Smooth muscle cell (in vitro differentiated cells): ENCODE results near the gene ADGRL3. TPM values are rescaled to one million over a fixed set of nuclear protein-coding genes. Genes with fewer than 3 reads are reported as not detected.

Experiments used
- DNase-seq: peaks from one replicate; lab custom pipeline; 2025; ENCODE audit not compliant: unreplicated experiment; lab: John Stamatoyannopoulos, UW
- H2AFZ ChIP-seq: fragments of 200-600 bp; sonication (generic); 2 replicates; pipeline ENCODE4 v1.6.0; 2016; ENCODE audit warnings: antibody characterized with exemption, low read depth, mild to moderate bottlenecking
- H3F3A ChIP-seq: fragments of 200-600 bp; sonication (generic); 2 replicates; pipeline ENCODE4 v1.6.0; 2017; ENCODE audit warnings: antibody characterized with exemption, low read depth
- H3K27ac ChIP-seq: fragments of 200-600 bp; sonication (generic); 2 replicates; pipeline ENCODE4 v1.5.1; 2016; ENCODE audit warnings: low read depth, mild to moderate bottlenecking
- H3K27me3 ChIP-seq: fragments of 200-600 bp; sonication (generic); 2 replicates; pipeline ENCODE4 v1.6.1; 2016; ENCODE audit warnings: low read depth, mild to moderate bottlenecking
- H3K36me3 ChIP-seq: fragments of 200-600 bp; sonication (generic); 2 replicates; pipeline ENCODE4 v1.5.1; 2016; ENCODE audit warnings: low read depth
- H3K4me1 ChIP-seq: fragments of 200-600 bp; sonication (generic); 2 replicates; pipeline ENCODE4 v1.5.1; 2016; ENCODE audit warnings: low read depth
- H3K4me2 ChIP-seq: fragments of 200-600 bp; sonication (generic); 2 replicates; pipeline ENCODE4 v1.6.0; 2016; ENCODE audit warnings: mild to moderate bottlenecking
- H3K4me3 ChIP-seq: fragments of 200-600 bp; sonication (generic); 2 replicates; pipeline ENCODE4 v1.5.1; 2016; ENCODE audit warnings: mild to moderate bottlenecking
- H3K79me2 ChIP-seq: fragments of 200-600 bp; sonication (generic); 2 replicates; pipeline ENCODE4 v1.6.0; 2016; ENCODE audit warnings: low read depth, mild to moderate bottlenecking
- H3K9ac ChIP-seq: fragments of 200-600 bp; sonication (generic); 2 replicates; pipeline ENCODE4 v1.6.0; 2016; ENCODE audit warnings: low read depth
- H3K9me3 ChIP-seq: fragments of 200-600 bp; sonication (generic); replicated peaks from 2 replicates; pipeline ENCODE4 v1.5.1; 2016; ENCODE audit warnings: low read depth
- H4K20me1 ChIP-seq: fragments of 200-600 bp; sonication (generic); 2 replicates; pipeline ENCODE4 v1.6.0; 2016; ENCODE audit warnings: low read depth
- WGBS: methylation state at CpG from one replicate; pipeline ENCODE4 v1.1.7; 2016; ENCODE audit warnings: low lambda C conversion rate; 5-methylcytosine and 5-hydroxymethylcytosine counted together
- polyA plus RNA-seq: library from polyadenylated mRNA; unstranded; fragments of >200 nt; fragmentation: Nextera tagmentation; extraction: Ambion mirVana; gene quantifications from 2 replicates; pipeline ENCODE4 v1.2.1, GENCODE V29; 2016
- total RNA-seq: library from RNA; depleted of rRNA; stranded (reverse); fragments of >200 nt; gene quantifications from 2 replicates; pipeline ENCODE4 v1.2.3, GENCODE V29; 2014
- TF ChIP-seq, protein P1 (sequence below): fragments of 200-600 bp; sonication (generic); IDR thresholded peaks from 2 replicates; pipeline ENCODE4 v1.5.1; 2017; ENCODE audit warnings: borderline replicate concordance, mild to moderate bottlenecking, antibody characterized with exemption; ENCODE audit not compliant: insufficient read depth, poor library complexity, severe bottlenecking

ADGRL3 gene
- total and polyA plus RNA-seq, 2 experiments from 2014 or later, result 2.4 to 9.5 TPM

GRCh38 chr4:61540944-61541343 is 340.8 kb downstream of the ADGRL3 start:
- peaks cover 30% of the 10 kb centered on the region for H3K4me1 ChIP-seq
- H3F3A ChIP-seq, result peaks cover 11% of the 10 kb centered on the region
- TF ChIP-seq, protein P1, sequence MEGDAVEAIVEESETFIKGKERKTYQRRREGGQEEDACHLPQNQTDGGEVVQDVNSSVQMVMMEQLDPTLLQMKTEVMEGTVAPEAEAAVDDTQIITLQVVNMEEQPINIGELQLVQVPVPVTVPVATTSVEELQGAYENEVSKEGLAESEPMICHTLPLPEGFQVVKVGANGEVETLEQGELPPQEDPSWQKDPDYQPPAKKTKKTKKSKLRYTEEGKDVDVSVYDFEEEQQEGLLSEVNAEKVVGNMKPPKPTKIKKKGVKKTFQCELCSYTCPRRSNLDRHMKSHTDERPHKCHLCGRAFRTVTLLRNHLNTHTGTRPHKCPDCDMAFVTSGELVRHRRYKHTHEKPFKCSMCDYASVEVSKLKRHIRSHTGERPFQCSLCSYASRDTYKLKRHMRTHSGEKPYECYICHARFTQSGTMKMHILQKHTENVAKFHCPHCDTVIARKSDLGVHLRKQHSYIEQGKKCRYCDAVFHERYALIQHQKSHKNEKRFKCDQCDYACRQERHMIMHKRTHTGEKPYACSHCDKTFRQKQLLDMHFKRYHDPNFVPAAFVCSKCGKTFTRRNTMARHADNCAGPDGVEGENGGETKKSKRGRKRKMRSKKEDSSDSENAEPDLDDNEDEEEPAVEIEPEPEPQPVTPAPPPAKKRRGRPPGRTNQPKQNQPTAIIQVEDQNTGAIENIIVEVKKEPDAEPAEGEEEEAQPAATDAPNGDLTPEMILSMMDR, result no peak
- H3K9me3 ChIP-seq, result no peaks in the 10 kb centered on the region
- H3K36me3 ChIP-seq, result no peaks in the 10 kb centered on the region
- H3K4me3 ChIP-seq, result no peak overlapping the region
- no peaks in the 10 kb centered on the region for H3K27me3 ChIP-seq
- 54% methylated on average over 2 of the region's 2 CpGs for WGBS
- H3K79me2 ChIP-seq, result no peaks in the 10 kb centered on the region
- H3K27ac ChIP-seq, result no peak overlapping the region
- H3K9ac ChIP-seq, result no peak overlapping the region
- H4K20me1 ChIP-seq, result no peaks in the 10 kb centered on the region
- no peak overlapping the region for H2AFZ ChIP-seq
- no peak for DNase-seq
- no peak overlapping the region for H3K4me2 ChIP-seq

GRCh38 chr4:61541459-61541858 is 341.3 kb downstream of the ADGRL3 start:
- peaks cover 15% of the 10 kb centered on the region for H3F3A ChIP-seq
- H3K79me2 ChIP-seq, result no peaks in the 10 kb centered on the region
- no peak for DNase-seq
- WGBS, result 80% methylated on average over 2 of the region's 2 CpGs
- H3K36me3 ChIP-seq, result no peaks in the 10 kb centered on the region
- no peak overlapping the region for H3K27ac ChIP-seq
- TF ChIP-seq, protein P1, result no peak
- H3K4me3 ChIP-seq, result no peak overlapping the region
- peaks cover 34% of the 10 kb centered on the region for H3K4me1 ChIP-seq
- H3K27me3 ChIP-seq, result no peaks in the 10 kb centered on the region
- H3K9ac ChIP-seq, result no peak overlapping the region
- no peaks in the 10 kb centered on the region for H3K9me3 ChIP-seq
- H3K4me2 ChIP-seq, result no peak overlapping the region
- no peak overlapping the region for H2AFZ ChIP-seq
- H4K20me1 ChIP-seq, result no peaks in the 10 kb centered on the region

DNA sequence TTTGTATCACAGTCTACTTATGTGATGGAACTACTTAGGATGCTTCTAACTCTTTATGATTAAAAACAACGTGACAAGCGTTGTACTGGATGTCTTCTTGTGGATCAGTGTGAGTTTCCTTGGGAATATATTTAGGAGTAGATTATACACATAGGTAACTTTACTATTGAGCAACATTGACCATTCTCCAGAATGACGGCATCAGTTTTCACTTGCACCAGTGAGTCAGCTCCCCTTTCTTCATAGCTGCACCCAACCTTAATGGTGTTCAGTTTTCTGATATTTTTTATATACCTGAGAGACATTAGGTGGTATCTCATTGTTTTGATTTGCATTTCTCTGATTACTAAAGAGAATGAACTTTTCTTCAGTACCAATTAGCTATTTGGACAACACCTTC is 343.9 kb downstream of the ADGRL3 start:
- TF ChIP-seq, protein P1, result no peak
- Histone ChIP-seq H3K36me3 (no peaks in the 10 kb centered on the region), H2AFZ (no peak overlapping the region), H3K4me1 (peaks cover 35% of the 10 kb centered on the region), H3K27me3 (no peaks in the 10 kb centered on the region), H3K27ac (no peak overlapping the region), H3K9me3 (no peaks in the 10 kb centered on the region), H3K9ac (no peak overlapping the region), H3K4me3 (no peak overlapping the region), H3K79me2 (no peaks in the 10 kb centered on the region), H3K4me2 (no peak overlapping the region), H3F3A (peaks cover 24% of the 10 kb centered on the region), H4K20me1 (no peaks in the 10 kb centered on the region)
- no peak for DNase-seq
- 72% methylated on average over 3 of the region's 3 CpGs for WGBS

DNA sequence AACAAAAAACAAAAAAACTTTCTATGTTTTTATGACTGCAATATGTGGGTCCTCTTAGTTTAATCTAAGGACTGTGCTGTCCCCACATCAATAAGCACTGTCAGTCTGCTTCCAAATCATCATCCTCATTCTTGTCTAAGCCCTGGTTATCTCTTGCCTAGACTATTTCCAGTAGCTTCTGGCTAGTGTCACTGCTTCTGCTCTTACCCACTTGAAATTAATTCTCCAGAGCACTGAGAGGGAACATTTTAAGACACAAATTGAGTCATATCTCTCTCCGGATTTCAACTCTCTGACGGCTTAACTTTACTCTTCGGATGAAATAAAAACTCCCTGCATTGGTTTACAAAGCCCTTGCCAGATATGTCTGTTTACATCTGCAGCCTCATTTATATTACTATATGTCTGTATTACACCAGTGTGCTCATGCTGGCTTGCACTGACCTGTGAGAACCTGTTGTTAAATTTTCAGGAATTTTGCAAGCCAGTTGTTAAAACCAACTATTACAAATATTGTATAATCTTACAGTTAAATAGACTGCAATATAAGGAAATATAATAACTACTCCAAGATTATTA is 345.9 kb downstream of the ADGRL3 start:
- WGBS, result 4% methylated on average over 3 of the region's 3 CpGs
- Histone ChIP-seq H2AFZ (no peak overlapping the region), H3K36me3 (no peaks in the 10 kb centered on the region), H3K79me2 (no peaks in the 10 kb centered on the region), H3K27ac (peak overlapping the region; percentile 72), H3K9ac (no peak overlapping the region), H3K4me3 (no peak overlapping the region), H3K9me3 (no peaks in the 10 kb centered on the region), H3K27me3 (no peaks in the 10 kb centered on the region), H3F3A (peaks cover 24% of the 10 kb centered on the region), H3K4me1 (peaks cover 41% of the 10 kb centered on the region), H4K20me1 (no peaks in the 10 kb centered on the region), H3K4me2 (peak overlapping the region; percentile 60)
- TF ChIP-seq, protein P1, result no peak
- DNase-seq, result no peak
